HepG2 (cell line): ENCODE data around the gene ITGB3. TPM values are rescaled to one million over a fixed set of nuclear protein-coding genes. Genes with fewer than 3 reads are reported as not detected.

Experiments
- CBX1 ChIP-seq: IDR thresholded peaks from one replicate; pipeline ENCODE4 v1.6.1; 2016; ENCODE audit warnings: antibody characterized with exemption, low read depth
- DMTF1 ChIP-seq: sonication (generic); formaldehyde crosslinking; IDR thresholded peaks from 2 replicates; pipeline ENCODE4 v1.4.0; 2020; ENCODE audit warnings: mild to moderate bottlenecking, missing genetic modification reagents
- DRAP1 ChIP-seq: IDR thresholded peaks from 2 replicates; pipeline ENCODE4 v1.6.1; 2016; ENCODE audit warnings: missing genetic modification reagents, missing compliant biosample characterization
- ERF ChIP-seq: IDR thresholded peaks from 2 replicates; pipeline ENCODE4 v1.6.1; 2018; ENCODE audit warnings: missing biosample characterization, missing genetic modification reagents
- FOXC1 ChIP-seq: sonication (generic); formaldehyde crosslinking; IDR thresholded peaks from 2 replicates; pipeline ENCODE4 v1.8.0; 2022; ENCODE audit warnings: mild to moderate bottlenecking, missing genetic modification reagents, borderline replicate concordance
- GLMP ChIP-seq: sonication (generic); formaldehyde crosslinking; IDR thresholded peaks from 2 replicates; pipeline ENCODE4 v1.9.0; 2021; ENCODE audit warnings: missing genetic modification reagents, mild to moderate bottlenecking, borderline replicate concordance
- MXD1 ChIP-seq: sonication (generic); formaldehyde crosslinking; IDR thresholded peaks from 2 replicates; pipeline ENCODE4 v1.4.0; 2020; ENCODE audit warnings: mild to moderate bottlenecking, missing genetic modification reagents
- REL ChIP-seq: sonication (generic); formaldehyde crosslinking; conservative IDR thresholded peaks from 2 replicates; pipeline ENCODE4 v1.8.0; 2022; ENCODE audit warnings: mild to moderate bottlenecking, missing genetic modification reagents, moderate library complexity
- TARDBP ChIP-seq: sonication (generic); formaldehyde crosslinking; IDR thresholded peaks from 2 replicates; pipeline ENCODE4 v1.8.0; 2022; ENCODE audit warnings: mild to moderate bottlenecking, missing genetic modification reagents
- TBX2 ChIP-seq: sonication (generic); formaldehyde crosslinking; IDR thresholded peaks from 2 replicates; pipeline ENCODE4 v1.5.0; 2020; ENCODE audit warnings: missing genetic modification reagents, mild to moderate bottlenecking, borderline replicate concordance
- ZBTB14 ChIP-seq: sonication (generic); formaldehyde crosslinking; IDR thresholded peaks from 2 replicates; pipeline ENCODE4 v1.4.0; 2020; ENCODE audit warnings: missing genetic modification reagents
- ZNF263 ChIP-seq: sonication (generic); formaldehyde crosslinking; IDR thresholded peaks from 2 replicates; pipeline ENCODE4 v1.4.0; 2020; ENCODE audit warnings: missing genetic modification reagents
- ZNF281 ChIP-seq: sonication (generic); formaldehyde crosslinking; IDR thresholded peaks from 2 replicates; pipeline ENCODE4 v1.4.0; 2020; ENCODE audit warnings: missing genetic modification reagents, borderline replicate concordance
- ZNF512 ChIP-seq: sonication (generic); formaldehyde crosslinking; IDR thresholded peaks from 2 replicates; pipeline ENCODE4 v1.4.0; 2020; ENCODE audit warnings: mild to moderate bottlenecking, missing genetic modification reagents
- ZNF589 ChIP-seq: sonication (generic); formaldehyde crosslinking; conservative IDR thresholded peaks from 2 replicates; pipeline ENCODE4 v1.8.0; 2022; ENCODE audit warnings: mild to moderate bottlenecking, moderate library complexity, missing genetic modification reagents
- ZNF614 ChIP-seq: IDR thresholded peaks from 2 replicates; pipeline ENCODE4 v1.6.1; 2018; ENCODE audit warnings: missing biosample characterization, missing genetic modification reagents, inconsistent platforms, borderline replicate concordance
- ZNF616 ChIP-seq: sonication (generic); formaldehyde crosslinking; IDR thresholded peaks from 2 replicates; pipeline ENCODE4 v1.5.0; 2020; ENCODE audit warnings: low read depth, mild to moderate bottlenecking, missing genetic modification reagents
- polyA plus RNA-seq, 8 experiments: library from polyadenylated mRNA; depleted of rRNA in 3 of 8; stranded (reverse) in 7 of 8; unstranded in 1 of 8; fragments of >200 nt; fragmentation: Illumina TruSeq in 4 of 8; extraction: Trizol in 4 of 8; gene quantifications; 2 replicates each; pipeline versions ENCODE4 v1.2.1 to v1.2.3, GENCODE V29; 2011 to 2016; ENCODE audit warnings: low read depth in 4 of 8, missing spikeins in 1 of 8, mixed read lengths in 1 of 8; ENCODE audit not compliant: insufficient read depth in 1 of 8
- total RNA-seq, 5 experiments: library from RNA; depleted of rRNA; stranded (reverse); fragments of >200 nt; fragmentation: Illumina TruSeq; extraction: Trizol; gene quantifications; 2 replicates each; pipeline ENCODE4 v1.2.3, GENCODE V29; 2016; ENCODE audit warnings: low read depth in 1 of 5

ITGB3 gene
- total and polyA plus RNA-seq, 2 of the 13 experiments (the other 11 are each of a cell fraction or from before 2014, with no cell fraction given), result 0.09 to 0.31 TPM

GRCh38 chr17:47253541-47254402 is at the start of gene ITGB3 (continued):
- TF ChIP-seq MXD1 (0 out of 2 replicates have a peak, but pooled peaks have one; percentile 39), ZNF589 (CRISPR knock-in tag) (no peak), ZNF263 (CRISPR knock-in tag) (0 out of 2 replicates have a peak, but pooled peaks have one; percentile 28), TBX2 (peak; percentile 45; the same call in 1 of the 2 replicates), FOXC1 (CRISPR knock-in tag) (peak; percentile 78; the same call in 1 of the 2 replicates), ZNF614 (CRISPR knock-in tag) (no peak), DMTF1 (CRISPR knock-in tag) (no peak), CBX1 (no peak), TARDBP (CRISPR knock-in tag) (no peak), DRAP1 (CRISPR knock-in tag) (no peak), ERF (peak; percentile 17; the same call in 1 of the 2 replicates), GLMP (CRISPR knock-in tag) (peak; percentile 68; the same call in 1 of the 2 replicates), ZNF512 (CRISPR knock-in tag) (peak; percentile 56; the same call in 1 of the 2 replicates), ZBTB14 (CRISPR knock-in tag) (peak; percentile 53), ZNF281 (CRISPR knock-in tag) (no peak), ZNF616 (CRISPR knock-in tag) (no peak), REL (CRISPR knock-in tag) (no peak)
